Prostate gland (tissue), 2 donors: Measurements from ENCODE around the gene ABCB11.
"Not testable (repeated sequence)": the region's sequence is repeated elsewhere in the genome, so short reads cannot be mapped to it uniquely, and the experiment has no call there.

Experiments used
- CTCF ChIP-seq, 4 experiments: fragments of 200-600 bp in 2 of 4; fragments of 450-650 bp in 2 of 4; sonication (generic) in 2 of 4; IDR thresholded peaks; 1 replicate in 3 of 4; 2 replicates in 1 of 4; pipeline ENCODE4 v1.5.1; 2016 to 2019; ENCODE audit warnings: antibody characterized with exemption in 4 of 4, mild to moderate bottlenecking in 2 of 4, moderate library complexity in 2 of 4
- POLR2AphosphoS5 ChIP-seq: sonication (generic); formaldehyde crosslinking; IDR thresholded peaks from one replicate; pipeline ENCODE4 v1.6.1; 2017; ENCODE audit warnings: antibody characterized with exemption

- not testable (repeated sequence) for TF ChIP-seq CTCF (IDR thresholded peaks at IDR 0.05); POLR2AphosphoS5
Observed at GRCh38 chr2:169054575-169054974, 23.5 kb upstream of the ABCB11 start.
